H9 (cell line): ENCODE measurements around the gene CYP27A1. TPM values are rescaled to one million over a fixed set of nuclear protein-coding genes. Genes with fewer than 3 reads are reported as not detected.

Experiments used
- DNase-seq: peaks from one replicate; pipeline ENCODE4 v3.0.0-alpha.2; 2017
- H2AFZ ChIP-seq: one replicate; pipeline ENCODE4 v1.6.1; 2013; ENCODE audit warnings: mild to moderate bottlenecking, low read length, control low read depth, moderate library complexity
- H2AK5ac ChIP-seq: 2 replicates; pipeline ENCODE4 v1.6.1; 2013; ENCODE audit warnings: low read length, control low read depth, mixed read lengths; ENCODE audit not compliant: insufficient read length
- H2BK120ac ChIP-seq: one replicate; pipeline ENCODE4 v1.6.1; 2013; ENCODE audit warnings: low read depth, mild to moderate bottlenecking, low read length, control low read depth, inconsistent platforms; ENCODE audit not compliant: poor library complexity, severe bottlenecking
- H2BK12ac ChIP-seq: 2 replicates; pipeline ENCODE4 v1.6.1; 2013; ENCODE audit warnings: low read length, control low read depth, mixed read lengths, low read depth; ENCODE audit not compliant: insufficient read length
- H2BK15ac ChIP-seq: 2 replicates; pipeline ENCODE4 v1.6.1; 2013; ENCODE audit warnings: low read depth, low read length, control low read depth
- H2BK20ac ChIP-seq: one replicate; pipeline ENCODE4 v1.6.1; 2013; ENCODE audit warnings: low read depth, mild to moderate bottlenecking, low read length, control low read depth, inconsistent platforms; ENCODE audit not compliant: poor library complexity, severe bottlenecking
- H2BK5ac ChIP-seq: 2 replicates; pipeline ENCODE4 v1.6.1; 2013; ENCODE audit warnings: low read length, control low read depth, mixed read lengths; ENCODE audit not compliant: insufficient read length
- H3K14ac ChIP-seq: 2 replicates; pipeline ENCODE4 v1.6.1; 2013; ENCODE audit warnings: low read length, control low read depth; ENCODE audit not compliant: insufficient read depth
- H3K18ac ChIP-seq: 2 replicates; pipeline ENCODE4 v1.6.1; 2013; ENCODE audit warnings: low read depth, mild to moderate bottlenecking, mixed read lengths, low read length, control low read depth; ENCODE audit not compliant: insufficient read length
- H3K23ac ChIP-seq: 2 replicates; pipeline ENCODE4 v1.6.1; 2013; ENCODE audit warnings: low read length, control low read depth, mixed read lengths, low read depth; ENCODE audit not compliant: insufficient read length
- H3K23me2 ChIP-seq: 2 replicates; pipeline ENCODE4 v1.6.1; 2013; ENCODE audit warnings: low read depth, mild to moderate bottlenecking, mixed read lengths, low read length, control low read depth; ENCODE audit not compliant: insufficient read length, poor library complexity, severe bottlenecking
- H3K27ac ChIP-seq: 2 replicates; pipeline ENCODE4 v1.5.1; 2013; ENCODE audit warnings: low read length, control low read depth, mixed read lengths, low read depth; ENCODE audit not compliant: insufficient read length
- H3K27me3 ChIP-seq: 2 replicates; pipeline ENCODE4 v1.6.1; 2013; ENCODE audit warnings: low read length, control low read depth, inconsistent platforms; ENCODE audit not compliant: insufficient read depth
- H3K4ac ChIP-seq: 2 replicates; pipeline ENCODE4 v1.6.1; 2013; ENCODE audit warnings: low read depth, mild to moderate bottlenecking, control low read depth, inconsistent platforms, low read length, moderate library complexity
- H3K4me1 ChIP-seq: 2 replicates; pipeline ENCODE4 v1.6.1; 2013; ENCODE audit warnings: low read length, control low read depth, inconsistent platforms; ENCODE audit not compliant: insufficient read depth
- H3K4me2 ChIP-seq: 2 replicates; pipeline ENCODE4 v1.6.1; 2013; ENCODE audit warnings: low read length, control low read depth, mixed read lengths; ENCODE audit not compliant: insufficient read length, insufficient read depth
- H3K56ac ChIP-seq: 2 replicates; pipeline ENCODE4 v1.6.1; 2013; ENCODE audit warnings: low read depth, mild to moderate bottlenecking, mixed read lengths, low read length, control low read depth; ENCODE audit not compliant: insufficient read length
- H3K79me1 ChIP-seq: 2 replicates; pipeline ENCODE4 v1.6.1; 2013; ENCODE audit warnings: low read depth, mild to moderate bottlenecking, moderate library complexity, low read length, control low read depth, inconsistent platforms; ENCODE audit not compliant: insufficient read depth, poor library complexity, severe bottlenecking
- H3K79me2 ChIP-seq: 2 replicates; pipeline ENCODE4 v1.6.1; 2013; ENCODE audit warnings: low read length, control low read depth, inconsistent platforms; ENCODE audit not compliant: insufficient read depth
- H3K9ac ChIP-seq: 2 replicates; pipeline ENCODE4 v1.6.1; 2013; ENCODE audit warnings: low read length, control low read depth, mixed read lengths; ENCODE audit not compliant: insufficient read length; ENCODE audit errors: extremely low read depth
- H3K9me3 ChIP-seq: one replicate; pipeline ENCODE4 v1.6.1; 2013; ENCODE audit warnings: low read depth, low read length, inconsistent platforms; ENCODE audit not compliant: control insufficient read depth
- H3T11ph ChIP-seq: one replicate; pipeline ENCODE4 v1.6.1; 2013; ENCODE audit warnings: mild to moderate bottlenecking, low read length, control low read depth, inconsistent platforms
- H4K20me1 ChIP-seq: one replicate; pipeline ENCODE4 v1.6.1; 2013; ENCODE audit not compliant: control insufficient read depth, insufficient read length, insufficient read depth
- H4K5ac ChIP-seq: 2 replicates; pipeline ENCODE4 v1.6.1; 2013; ENCODE audit warnings: low read depth, mild to moderate bottlenecking, mixed read lengths, low read length, control low read depth; ENCODE audit not compliant: insufficient read length
- H4K8ac ChIP-seq: replicated peaks from 2 replicates; pipeline ENCODE4 v1.6.1; 2013; ENCODE audit warnings: low read length, control low read depth, mixed read lengths, low read depth; ENCODE audit not compliant: insufficient read length
- H4K91ac ChIP-seq: 2 replicates; pipeline ENCODE4 v1.6.1; 2013; ENCODE audit warnings: low read depth, mild to moderate bottlenecking, moderate library complexity, mixed read lengths, low read length, control low read depth; ENCODE audit not compliant: insufficient read length
- H3K27ac Mint-ChIP-seq, 3 experiments: 2 replicates in 2 of 3; 3 replicates in 1 of 3; pipeline ENCODE4 v1.8.0; 2020 to 2021; ENCODE audit warnings: mixed read lengths in 3 of 3, mild to moderate bottlenecking in 1 of 3, moderate library complexity in 1 of 3
- H3K27me3 Mint-ChIP-seq: 2 replicates; pipeline ENCODE4 v1.8.0; 2021; ENCODE audit warnings: low read depth, mild to moderate bottlenecking, moderate library complexity, mixed read lengths
- H3K36me3 Mint-ChIP-seq, 3 experiments: 2 replicates in 2 of 3; 3 replicates in 1 of 3; pipeline ENCODE4 v1.8.0; 2020 to 2021; ENCODE audit warnings: low read depth in 3 of 3, mixed read lengths in 3 of 3; ENCODE audit not compliant: insufficient read depth in 1 of 3
- H3K4me1 Mint-ChIP-seq, 2 experiments: 2 replicates each; pipeline ENCODE4 v1.8.0; 2020; ENCODE audit warnings: mixed read lengths in 2 of 2
- H3K4me3 Mint-ChIP-seq, 2 experiments: 2 replicates in 1 of 2; 3 replicates in 1 of 2; pipeline ENCODE4 v1.8.0; 2020 to 2021; ENCODE audit warnings: mild to moderate bottlenecking in 2 of 2, mixed read lengths in 2 of 2, moderate library complexity in 1 of 2
- H3K9me3 Mint-ChIP-seq, 2 experiments: 2 replicates in 1 of 2; 3 replicates in 1 of 2; pipeline ENCODE4 v1.8.0; 2020; ENCODE audit warnings: mild to moderate bottlenecking in 2 of 2, mixed read lengths in 2 of 2, moderate library complexity in 1 of 2
- CTCF ChIP-seq: fragments of 200-600 bp; sonication (generic); conservative IDR thresholded peaks from 3 replicates; pipeline ENCODE4 v1.8.0; 2021; ENCODE audit warnings: antibody characterized with exemption, mild to moderate bottlenecking
- WGBS: extraction: QIAGEN DNeasy Blood & Tissue Kit; methylation state at CpG from one replicate; pipeline ENCODE4 v1.1.7; 2013; ENCODE audit warnings: missing lambda C conversion rate, low lambda C conversion rate, mixed read lengths; ENCODE audit not compliant: insufficient read length; ENCODE audit errors: extremely low coverage; 5-methylcytosine and 5-hydroxymethylcytosine counted together
- total RNA-seq: library from RNA; stranded (reverse); gene quantifications from 2 replicates; pipeline ENCODE4 v1.2.1, GENCODE V29; 2021

The CYP27A1 gene
- total RNA-seq, 1 experiment from 2014 or later = 3.1 TPM

DNA sequence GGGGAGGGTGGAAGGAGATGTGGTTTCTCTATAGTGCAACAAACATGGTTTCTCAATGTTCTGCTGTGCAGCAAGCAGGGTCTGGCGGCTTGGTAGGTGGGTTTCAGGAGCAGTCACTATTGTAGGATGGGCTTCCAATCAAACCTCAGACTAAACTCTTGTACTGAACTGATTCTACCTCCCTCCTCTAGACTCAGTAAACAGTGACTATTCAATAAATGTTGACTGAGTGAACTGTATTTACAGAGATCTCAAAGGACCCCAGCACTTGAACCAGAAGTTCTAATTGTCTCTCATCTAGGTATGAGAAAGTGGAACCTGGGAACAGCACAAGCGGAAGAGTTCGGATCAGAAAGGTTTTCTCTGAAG, 26.8 kb upstream of the CYP27A1 start:
- TF ChIP-seq CTCF = no peak
- no peak overlapping the region for H3K18ac ChIP-seq
- WGBS = no CpG with 5 or more reads among the region's 3 CpGs

More for the DNA sequence above, 26.8 kb upstream of the CYP27A1 start:
- H3K9ac ChIP-seq = no peak overlapping the region
- peaks cover 29 to 78% (median 49%) of the 10 kb centered on the region in 3 experiments for H3K36me3 Mint-ChIP-seq
- H2AK5ac ChIP-seq = no peak overlapping the region
- no peaks in the 10 kb centered on the region for H3K27me3 Mint-ChIP-seq
- no peak overlapping the region for H3K4ac ChIP-seq
- no peak overlapping the region for H2AFZ ChIP-seq
- no peaks in the 10 kb centered on the region for H3K9me3 ChIP-seq
- H3K23me2 ChIP-seq = no peaks in the 10 kb centered on the region
- H3T11ph ChIP-seq = no peak overlapping the region
- H3K79me1 ChIP-seq = no peaks in the 10 kb centered on the region
- no peaks in the 10 kb centered on the region for H3K4me1 Mint-ChIP-seq
- no peaks in the 10 kb centered on the region for H3K27me3 ChIP-seq
- no peak overlapping the region for H4K91ac ChIP-seq
- H3K56ac ChIP-seq = no peak overlapping the region
- no peak overlapping the region for H3K23ac ChIP-seq
- H3K14ac ChIP-seq = no peak overlapping the region
- DNase-seq = no peak
- H2BK5ac ChIP-seq = no peak overlapping the region
- no peak overlapping the region for H2BK20ac ChIP-seq
- no peak overlapping the region for H2BK12ac ChIP-seq
- H3K4me3 Mint-ChIP-seq = no peak overlapping the region
- no peak overlapping the region for H3K27ac Mint-ChIP-seq
- H3K4me1 ChIP-seq = no peaks in the 10 kb centered on the region
- H3K79me2 ChIP-seq = no peaks in the 10 kb centered on the region
- H3K4me2 ChIP-seq = no peak overlapping the region
- H3K9me3 Mint-ChIP-seq = no peaks in the 10 kb centered on the region
- H2BK15ac ChIP-seq = no peak overlapping the region
- no peaks in the 10 kb centered on the region for H4K20me1 ChIP-seq
- H2BK120ac ChIP-seq = no peak overlapping the region
- H3K27ac ChIP-seq = no peak overlapping the region
- H4K8ac ChIP-seq = no peak overlapping the region
- no peak overlapping the region for H4K5ac ChIP-seq
